ENCODE measurements around the gene JUNB. TPM values are rescaled to one million over a fixed set of nuclear protein-coding genes. Genes with fewer than 3 reads are reported as not detected.
A peak's percentile ranks its signal among the peaks of the same experiment; 100 is the strongest.

JUNB gene
- total and polyA plus RNA-seq, 2 of the 8 experiments (the other 6 are each of a cell fraction or from before 2014, with no cell fraction given): 7.4 to 10.0 TPM

- Histone ChIP-seq H3K79me2 (ENCODE audit: control insufficient read depth in 1 of 2, insufficient read depth in 2 of 2, low read length in 2 of 2) (no peaks in the 10 kb centered on the region), H3K23ac (ENCODE audit: insufficient read length) (no peak overlapping the region), H3K4me2 (ENCODE audit: insufficient read depth in 1 of 2, low read depth in 2 of 2, low read length in 2 of 2) (peak overlapping the region; percentile 38 to 64), H3K4ac (replicated peaks; ENCODE audit: insufficient read length, low read depth, low read length) (no peak overlapping the region), H3K36me3 (ENCODE audit: control insufficient read depth in 2 of 4, insufficient read depth in 4 of 4, low read length in 3 of 4) (no peaks in the 10 kb centered on the region), H4K91ac (replicated peaks; ENCODE audit: insufficient read length, low read length) (peak overlapping the region; percentile 22), H4K20me1 (replicated peaks in 1 of 2; ENCODE audit: control insufficient read depth in 1 of 2, insufficient read depth in 2 of 2, low read length in 2 of 2) (peaks cover 0 to 2% of the 10 kb centered on the region in 2 experiments), H2BK5ac (ENCODE audit: low read depth, low read length) (peak overlapping the region; percentile 88), H3K18ac (ENCODE audit: extremely low read depth, low read length) (peak overlapping the region; percentile 60), H3K9ac (replicated peaks in 1 of 4; ENCODE audit: extremely low read depth in 1 of 4, low read depth in 3 of 4, low read length in 3 of 4) (peak overlapping the region in 1 of 4 experiments; percentile 25; a peak in 1 of 7 replicates), H2BK15ac (ENCODE audit: low read length) (no peak overlapping the region; the same call in 1 of the 2 replicates), H3K56ac (replicated peaks; ENCODE audit: insufficient read length, low read depth, low read length) (no peak overlapping the region), H2AK5ac (ENCODE audit: low read depth, low read length) (no peak overlapping the region; the same call in 1 of the 2 replicates), H4K8ac (ENCODE audit: extremely low read depth, insufficient read depth, low read length) (0 out of 2 replicates have a peak overlapping the region, but pooled peaks have one; percentile 71), H3K27me3 (replicated peaks in 1 of 4; ENCODE audit: control insufficient read depth in 3 of 4, extremely low read depth in 1 of 4, insufficient read depth in 3 of 4, low read length in 3 of 4) (no peaks in the 10 kb centered on the region), H3K4me1 (replicated peaks in 1 of 4; ENCODE audit: control insufficient read depth in 3 of 4, insufficient read depth in 4 of 4, low read length in 3 of 4) (peaks cover 0 to 8% (median 4%) of the 10 kb centered on the region in 4 experiments; a peak in 4 of 7 replicates), H4K5ac (ENCODE audit: insufficient read length, low read depth, low read length) (peak overlapping the region; percentile 35), H2BK20ac (ENCODE audit: low read length) (no peak overlapping the region), H3K4me3 (ENCODE audit: extremely low read depth in 1 of 4, insufficient read depth in 2 of 4, low read depth in 3 of 4, low read length in 4 of 4) (peak overlapping the region; percentile 42 to 64 (median 55)), H3K23me2 (ENCODE audit: low read depth, low read length) (peaks cover 2% of the 10 kb centered on the region; the same call in 1 of the 2 replicates), H3K9me3 (ENCODE audit: insufficient read depth in 2 of 2, low read depth in 1 of 2, low read length in 1 of 2) (no peaks in the 10 kb centered on the region), H2AFZ (ENCODE audit: low read length) (peak overlapping the region; percentile 83; the same call in 1 of the 2 replicates), H2BK120ac (replicated peaks; ENCODE audit: low read depth, low read length) (no peak overlapping the region), H3K27ac (ENCODE audit: low read depth, low read length) (peak overlapping the region; percentile 26; the same call in 1 of the 2 replicates), H3K14ac (ENCODE audit: insufficient read length) (no peak overlapping the region), H3K79me1 (ENCODE audit: low read depth, low read length) (no peaks in the 10 kb centered on the region), H2BK12ac (ENCODE audit: low read depth, low read length) (no peak overlapping the region)
- 13% methylated on average over 29 of the region's 46 CpGs; no CpG with 5 or more reads in 1 of the 2 experiments for WGBS, 2 experiments (ENCODE audit: extremely low coverage in 1 of 2, insufficient coverage in 1 of 2, insufficient read length in 1 of 2, insufficient replicate concordance in 2 of 2, low coverage in 1 of 2, low lambda C conversion rate in 2 of 2, missing lambda C conversion rate in 1 of 2)
- CTCF ChIA-PET (ENCODE audit: partially characterized antibody): interaction anchor here (0.6 to 7.6 kb wide), 23 partner anchors 9 to 601 kb away, joined by 3 to 89 read pairs (median 4); partner anchors contain the start of genes PRDX2, RAD23A, RNASEH2A and RTBDN
- peak; percentile 62 for FAIRE-seq
- peak in 1 of 2 experiments; percentile 98 for DNase-seq (ENCODE audit: low read depth in 1 of 2, low spot score in 2 of 2)
- POLR2A ChIA-PET (ENCODE audit: partially characterized antibody): interaction anchor here (0.6 to 3.8 kb wide), 19 partner anchors 9 to 327 kb away, joined by 3 to 14 read pairs (median 4); partner anchors contain the start of genes DHPS, JUNB, MAN2B1 and RNASEH2A
- TF ChIP-seq ATF2 (IDR thresholded peaks at IDR 0.05; ENCODE audit: low read length) (no peak; the same call in 1 of the 2 replicates), TBP (IDR thresholded peaks at IDR 0.05; ENCODE audit: low read depth, low read length) (peak; percentile 6; the same call in 1 of the 2 replicates), ASH2L (IDR thresholded peaks at IDR 0.05; ENCODE audit: low read length) (peak; percentile 75), SRF (IDR thresholded peaks at IDR 0.05; ENCODE audit: low read depth, low read length) (no peak), BACH1 (IDR thresholded peaks at IDR 0.05; ENCODE audit: low read length) (0 out of 2 replicates have a peak, but pooled peaks have one; percentile 42), YY1 (IDR thresholded peaks at IDR 0.05; ENCODE audit: low read depth, low read length) (no peak), CTBP2 (IDR thresholded peaks at IDR 0.05; ENCODE audit: borderline replicate concordance, insufficient read depth, insufficient read length, low read length) (no peak), ZNF274 (IDR thresholded peaks at IDR 0.05; ENCODE audit: borderline replicate concordance, extremely low read depth, low read length) (no peak), HDAC6 (IDR thresholded peaks at IDR 0.05; ENCODE audit: low read depth, low read length) (no peak)
These were observed 34.2 kb downstream of the JUNB start for GRCh38 chr19:12825254-12826131.
